HCT116 (cell line): Measurements from ENCODE around the gene CCDC57. TPM values are rescaled to one million over a fixed set of nuclear protein-coding genes. Genes with fewer than 3 reads are reported as not detected.

Source experiments
- ATAC-seq: fragments of 200-7000 bp; cut with Tn5 transposase; 2 replicates; pipeline ENCODE4 v1.9.1; 2020; ENCODE audit warnings: mild to moderate bottlenecking, moderate library complexity
- BruUV-seq: library from RNA; stranded (reverse); fragments of 400-500 nt; replicated peaks from 2 replicates; lab custom pipeline; 2021; lab: Mats Ljungman, UMichigan
- CTCF ChIA-PET: fragments of 300-600 bp; sonication (Branson Sonifier 250); formaldehyde crosslinking; loops from one replicate; lab custom pipeline; 2021; ENCODE audit warnings: antibody characterized with exemption; lab: Charles Lee
- POLR2A ChIA-PET: fragments of 300-600, 350-600 bp; sonication (Branson Sonifier 250); formaldehyde crosslinking; loops from one replicate; lab custom pipeline; 2021; ENCODE audit warnings: antibody characterized with exemption; lab: Charles Lee
- RAD21 ChIA-PET, 2 experiments: fragments of 300-600 bp; sonication (Branson Sonifier 250); formaldehyde crosslinking; loops; one replicate each; lab custom pipeline; 2023; ENCODE audit warnings: low total read pairs in 2 of 2; ENCODE audit not compliant: uncharacterized antibody in 2 of 2, unreplicated experiment in 2 of 2, low non-redundant PET in 1 of 2; lab: Charles Lee
- DNase-seq: peaks from one replicate; pipeline ENCODE4 v3.0.0-alpha.2; 2010; ENCODE audit warnings: low read depth, low spot score
- H2AFZ ChIP-seq: fragments of 200-600 bp; shearing (Covaris generic), sonication (generic); 2 replicates; pipeline ENCODE4 v1.6.1; 2017; ENCODE audit warnings: low read depth, mixed run types, mixed read lengths, antibody characterized with exemption, low read length; ENCODE audit not compliant: poor library complexity, severe bottlenecking
- H3K27ac ChIP-seq: 2 replicates; pipeline ENCODE4 v1.5.1; 2012; ENCODE audit warnings: low read depth, low read length
- H3K27me3 ChIP-seq: fragments of 200-600 bp; sonication (generic); 2 replicates; pipeline ENCODE4 v1.6.1; 2016; ENCODE audit warnings: mixed run types, low read length, mixed read lengths; ENCODE audit not compliant: insufficient read depth
- H3K36me3 ChIP-seq, 2 experiments: fragments of 200-500 bp in 1 of 2; fragments of 200-600 bp in 1 of 2; sonication (Bioruptor generic) in 1 of 2; sonication (generic) in 1 of 2; 2 replicates each; pipeline versions ENCODE4 v1.5.1 to v1.6.1; 2014 to 2016; ENCODE audit warnings: low read length in 2 of 2, inconsistent platforms in 1 of 2, mixed read lengths in 1 of 2, mixed run types in 1 of 2; ENCODE audit not compliant: insufficient read depth in 2 of 2, control insufficient read depth in 1 of 2
- H3K4me1 ChIP-seq, 2 experiments: fragments of 200-600 bp in 1 of 2; sonication (generic) in 1 of 2; 2 replicates each; pipeline versions ENCODE4 v1.5.1 to v1.6.1; 2012 to 2017; ENCODE audit warnings: low read length in 2 of 2, inconsistent platforms in 1 of 2, mild to moderate bottlenecking in 1 of 2, mixed read lengths in 1 of 2, mixed run types in 1 of 2, moderate library complexity in 1 of 2; ENCODE audit not compliant: insufficient read depth in 2 of 2, control insufficient read depth in 1 of 2
- H3K4me2 ChIP-seq: fragments of 200-600 bp; sonication (generic); 2 replicates; pipeline ENCODE4 v1.6.1; 2017; ENCODE audit warnings: mixed run types, low read length, mixed read lengths
- H3K4me3 ChIP-seq, 2 experiments: fragments of 200-600 bp in 1 of 2; sonication (generic) in 1 of 2; replicated peaks in 1 of 2; 2 replicates each; pipeline ENCODE4 v1.5.1; 2011 to 2016; ENCODE audit warnings: low read length in 2 of 2, control low read depth in 1 of 2, low read depth in 1 of 2, mild to moderate bottlenecking in 1 of 2, mixed read lengths in 1 of 2, mixed run types in 1 of 2
- H3K79me2 ChIP-seq: fragments of 200-600 bp; sonication (generic); 2 replicates; pipeline ENCODE4 v1.6.1; 2017; ENCODE audit warnings: mild to moderate bottlenecking, mixed run types, low read length, moderate library complexity, mixed read lengths; ENCODE audit not compliant: insufficient read depth
- H3K9ac ChIP-seq: fragments of 200-600 bp; sonication (generic); 2 replicates; pipeline ENCODE4 v1.6.1; 2016; ENCODE audit warnings: low read length, mixed read lengths
- H3K9me2 ChIP-seq: fragments of 200-600 bp; sonication (generic), shearing (Covaris generic); 2 replicates; pipeline ENCODE4 v1.6.1; 2017; ENCODE audit warnings: mixed run types, mild to moderate bottlenecking, moderate library complexity; ENCODE audit not compliant: insufficient read depth
- H3K9me3 ChIP-seq, 2 experiments: fragments of 200-500 bp in 1 of 2; fragments of 200-600 bp in 1 of 2; sonication (Bioruptor generic) in 1 of 2; sonication (generic) in 1 of 2; 2 replicates each; pipeline ENCODE4 v1.6.1; 2014 to 2017; ENCODE audit warnings: low read length in 2 of 2, mixed read lengths in 2 of 2, inconsistent platforms in 1 of 2, low read depth in 1 of 2, mild to moderate bottlenecking in 1 of 2, mixed run types in 1 of 2, moderate library complexity in 1 of 2; ENCODE audit not compliant: control insufficient read depth in 1 of 2, insufficient read depth in 1 of 2
- H4K20me1 ChIP-seq: fragments of 200-600 bp; sonication (generic), shearing (Covaris generic); 2 replicates; pipeline ENCODE4 v1.6.1; 2017; ENCODE audit warnings: mixed run types, mild to moderate bottlenecking, moderate library complexity; ENCODE audit not compliant: insufficient read depth
- ELF1 ChIP-seq: IDR thresholded peaks from 2 replicates; pipeline ENCODE4 v1.6.1; 2012; ENCODE audit warnings: low read depth, borderline replicate concordance
- FOSL1 ChIP-seq: IDR thresholded peaks from 2 replicates; pipeline ENCODE4 v1.6.1; 2012; ENCODE audit warnings: low read depth
- JUND ChIP-seq: IDR thresholded peaks from 2 replicates; pipeline ENCODE4 v1.6.1; 2012
- ZFX ChIP-seq: fragments of 450-650 bp; IDR thresholded peaks from 2 replicates; pipeline ENCODE4 v1.6.1; 2017
- intact Hi-C: fragments of 100-400 bp; cut with micrococcal nuclease; formaldehyde crosslinking; loops from 2 replicates; pipeline ENCODE4 v1.10.0; 2022
- total RNA-seq: library from RNA; stranded (reverse); gene quantifications from one replicate; pipeline ENCODE4 v1.2.1, GENCODE V29; 2021; ENCODE audit not compliant: unreplicated experiment
- TF ChIP-seq, protein P1 (sequence below): IDR thresholded peaks from 2 replicates; pipeline ENCODE4 v1.6.1; 2012; ENCODE audit warnings: low read depth
- TF ChIP-seq, protein P2 (sequence below): IDR thresholded peaks from 2 replicates; pipeline ENCODE4 v1.6.1; 2012

Gene CCDC57
- total RNA-seq, 1 experiment from 2014 or later, result 143 TPM

DNA sequence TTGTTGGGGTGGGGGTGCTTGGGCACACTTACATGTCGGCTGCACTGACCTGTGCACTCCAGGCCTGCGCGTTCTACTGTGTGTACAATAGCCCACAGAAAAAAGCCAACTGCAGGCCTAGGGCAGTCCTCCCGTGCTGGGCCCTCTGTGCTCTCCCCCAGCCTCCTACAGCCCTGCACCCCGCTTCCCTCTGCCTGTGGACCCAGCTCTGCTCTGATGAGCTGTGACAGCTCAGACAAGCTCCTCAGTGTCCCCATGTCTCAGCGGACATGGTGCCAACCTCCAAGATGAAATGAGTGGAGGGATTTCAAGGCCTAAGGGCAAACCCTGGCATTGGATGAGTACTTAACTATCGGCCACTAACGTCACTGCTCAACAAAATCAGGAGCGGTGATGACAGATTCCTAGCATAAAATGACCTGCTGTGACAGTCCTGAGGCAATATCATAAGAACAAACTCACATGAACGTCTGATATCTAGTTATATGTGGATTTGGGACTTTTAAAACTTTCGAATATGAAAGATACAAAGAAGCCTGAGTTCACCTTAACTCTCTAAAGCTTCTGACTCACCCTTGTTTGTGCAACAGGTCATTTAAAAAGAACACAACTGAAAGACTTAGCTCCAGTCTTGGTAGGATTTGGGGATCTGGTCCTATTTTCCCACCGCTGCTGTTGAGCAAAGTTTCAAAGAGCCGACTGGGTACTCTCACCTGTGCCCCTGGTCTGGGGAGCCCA lies 34.7 kb downstream of the CCDC57 start:
- ATAC-seq (no peak), DNase-seq (no peak)
- intact Hi-C loops, result no loop called here
- no peaks in the 10 kb centered on the region for H3K9me3 ChIP-seq
- no peaks in the 10 kb centered on the region for H3K79me2 ChIP-seq
- H4K20me1 ChIP-seq, result no peaks in the 10 kb centered on the region
- H3K4me3 ChIP-seq, result no peak overlapping the region
- no TSS peak for BruUV-seq
- ChIA-PET RAD21 (no interaction called here), CTCF (no interaction called here), POLR2A (no interaction called here)
- H3K36me3 ChIP-seq, result peaks cover 9 to 18% of the 10 kb centered on the region in 2 experiments
- H3K4me2 ChIP-seq, result no peak overlapping the region
- H3K27me3 ChIP-seq, result no peaks in the 10 kb centered on the region
- H2AFZ ChIP-seq, result no peak overlapping the region
- H3K27ac ChIP-seq, result no peak overlapping the region
- 0 out of 4 replicates have a peak, but pooled peaks cover 0 to 4% of the 10 kb centered on the region in 2 experiments for H3K4me1 ChIP-seq
- H3K9me2 ChIP-seq, result no peaks in the 10 kb centered on the region
- H3K9ac ChIP-seq, result no peak overlapping the region
- TF ChIP-seq, protein P1, sequence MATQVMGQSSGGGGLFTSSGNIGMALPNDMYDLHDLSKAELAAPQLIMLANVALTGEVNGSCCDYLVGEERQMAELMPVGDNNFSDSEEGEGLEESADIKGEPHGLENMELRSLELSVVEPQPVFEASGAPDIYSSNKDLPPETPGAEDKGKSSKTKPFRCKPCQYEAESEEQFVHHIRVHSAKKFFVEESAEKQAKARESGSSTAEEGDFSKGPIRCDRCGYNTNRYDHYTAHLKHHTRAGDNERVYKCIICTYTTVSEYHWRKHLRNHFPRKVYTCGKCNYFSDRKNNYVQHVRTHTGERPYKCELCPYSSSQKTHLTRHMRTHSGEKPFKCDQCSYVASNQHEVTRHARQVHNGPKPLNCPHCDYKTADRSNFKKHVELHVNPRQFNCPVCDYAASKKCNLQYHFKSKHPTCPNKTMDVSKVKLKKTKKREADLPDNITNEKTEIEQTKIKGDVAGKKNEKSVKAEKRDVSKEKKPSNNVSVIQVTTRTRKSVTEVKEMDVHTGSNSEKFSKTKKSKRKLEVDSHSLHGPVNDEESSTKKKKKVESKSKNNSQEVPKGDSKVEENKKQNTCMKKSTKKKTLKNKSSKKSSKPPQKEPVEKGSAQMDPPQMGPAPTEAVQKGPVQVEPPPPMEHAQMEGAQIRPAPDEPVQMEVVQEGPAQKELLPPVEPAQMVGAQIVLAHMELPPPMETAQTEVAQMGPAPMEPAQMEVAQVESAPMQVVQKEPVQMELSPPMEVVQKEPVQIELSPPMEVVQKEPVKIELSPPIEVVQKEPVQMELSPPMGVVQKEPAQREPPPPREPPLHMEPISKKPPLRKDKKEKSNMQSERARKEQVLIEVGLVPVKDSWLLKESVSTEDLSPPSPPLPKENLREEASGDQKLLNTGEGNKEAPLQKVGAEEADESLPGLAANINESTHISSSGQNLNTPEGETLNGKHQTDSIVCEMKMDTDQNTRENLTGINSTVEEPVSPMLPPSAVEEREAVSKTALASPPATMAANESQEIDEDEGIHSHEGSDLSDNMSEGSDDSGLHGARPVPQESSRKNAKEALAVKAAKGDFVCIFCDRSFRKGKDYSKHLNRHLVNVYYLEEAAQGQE, result no peak
- TF ChIP-seq ELF1 (no peak), FOSL1 (no peak), JUND (no peak)
- TF ChIP-seq, all 23 proteins: peak for 0

DNA sequence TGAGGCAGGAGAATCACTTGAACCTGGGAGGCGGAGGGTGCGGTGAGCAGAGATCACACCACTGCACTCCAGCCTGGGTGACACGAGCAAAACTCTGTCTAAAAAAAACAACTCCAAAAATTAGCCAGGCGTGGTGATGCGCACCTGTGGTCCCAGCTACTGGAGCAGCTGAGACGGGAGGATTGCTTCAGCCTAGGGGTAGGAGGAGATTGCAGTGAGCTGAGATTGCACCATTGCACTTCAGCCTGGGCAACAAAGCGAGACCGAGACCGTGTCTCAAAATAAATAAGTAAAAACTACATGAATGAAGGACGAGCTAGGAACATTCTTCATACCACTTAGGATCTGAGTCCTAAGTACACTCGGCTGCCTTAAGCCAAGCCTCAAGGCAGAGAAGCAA lies 35.4 kb downstream of the CCDC57 start:
- TF ChIP-seq, protein P2, sequence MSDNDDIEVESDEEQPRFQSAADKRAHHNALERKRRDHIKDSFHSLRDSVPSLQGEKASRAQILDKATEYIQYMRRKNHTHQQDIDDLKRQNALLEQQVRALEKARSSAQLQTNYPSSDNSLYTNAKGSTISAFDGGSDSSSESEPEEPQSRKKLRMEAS, result no peak
- TF ChIP-seq ZFX, result peak; percentile 7; the same call in 1 of the 2 replicates
- TF ChIP-seq, all 23 proteins: peak for 1
- H3K79me2 ChIP-seq, result no peaks in the 10 kb centered on the region
- CTCF ChIA-PET, result no interaction called here
- H4K20me1 ChIP-seq, result no peaks in the 10 kb centered on the region
- H3K9ac ChIP-seq, result no peak overlapping the region
- POLR2A ChIA-PET, result no interaction called here
- RAD21 ChIA-PET, result no interaction called here
- no peak overlapping the region for H3K4me2 ChIP-seq
- DNase-seq, result no peak
- no peaks in the 10 kb centered on the region for H3K9me2 ChIP-seq
- no peak overlapping the region for H2AFZ ChIP-seq
- intact Hi-C loops, result no loop called here
- H3K27me3 ChIP-seq, result no peaks in the 10 kb centered on the region
- BruUV-seq, result no TSS peak
- peaks cover 7 to 20% of the 10 kb centered on the region in 2 experiments; a peak in 3 of 4 replicates for H3K36me3 ChIP-seq
- no peak overlapping the region for H3K27ac ChIP-seq
- no peak overlapping the region for H3K4me3 ChIP-seq
- 0 out of 4 replicates have a peak, but pooled peaks cover 0 to 4% of the 10 kb centered on the region in 2 experiments for H3K4me1 ChIP-seq
- ATAC-seq, result no peak
- H3K9me3 ChIP-seq, result no peaks in the 10 kb centered on the region
